HS-27A (cell line): ENCODE results near the gene SHOC2.

ENCODE experiments used
- DNase-seq: peaks from one replicate; pipeline ENCODE4 v3.0.0-alpha.2; 2012; ENCODE audit warnings: low read depth, missing footprints

Gene SHOC2

DNA sequence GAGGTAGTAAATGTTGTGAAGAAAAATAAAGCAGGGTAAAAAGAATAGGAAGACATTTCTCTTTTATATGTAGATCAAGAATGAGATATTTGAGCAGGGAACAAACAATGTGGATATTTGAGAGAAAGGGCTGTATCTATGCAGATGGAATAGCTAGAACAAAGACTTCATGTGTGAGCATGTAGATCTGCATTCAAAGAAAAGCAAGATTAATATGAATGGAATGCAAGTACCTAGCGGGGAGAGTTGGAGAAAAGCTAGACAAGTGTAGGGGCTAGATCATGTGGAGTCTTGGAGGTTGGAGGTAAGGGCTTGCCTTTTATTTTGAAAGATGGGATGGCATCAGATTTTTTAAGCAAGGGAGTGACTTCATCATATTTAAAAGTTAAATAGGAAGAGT, 27.1 kb downstream of the SHOC2 start:
- no peak for DNase-seq

DNA sequence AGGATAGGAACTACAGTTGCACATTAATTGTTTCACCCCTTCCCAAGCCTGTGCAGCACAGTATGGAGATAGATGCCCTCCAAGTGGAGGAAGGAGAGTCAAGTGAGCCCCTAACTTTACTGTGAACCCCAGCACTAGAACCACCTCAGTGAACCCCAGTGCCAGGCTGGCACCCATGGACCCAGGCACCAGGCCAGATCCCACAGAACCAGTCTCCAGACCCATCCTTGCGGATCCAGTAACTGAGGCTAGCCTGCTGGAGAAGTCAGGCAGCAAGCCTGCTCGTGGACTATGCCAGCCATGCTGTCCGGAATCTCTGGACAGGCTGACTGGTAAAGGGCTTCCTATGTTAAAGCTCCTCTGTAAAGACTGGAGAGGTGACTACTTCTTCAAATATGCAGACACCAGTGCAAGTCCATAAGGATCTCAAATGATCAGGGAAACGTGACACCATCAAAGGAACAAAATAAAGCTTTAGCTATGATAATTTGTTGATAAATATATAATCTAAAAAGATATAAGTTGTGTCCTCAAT, 27.7 kb downstream of the SHOC2 start:
- peak; percentile 3 for DNase-seq

DNA sequence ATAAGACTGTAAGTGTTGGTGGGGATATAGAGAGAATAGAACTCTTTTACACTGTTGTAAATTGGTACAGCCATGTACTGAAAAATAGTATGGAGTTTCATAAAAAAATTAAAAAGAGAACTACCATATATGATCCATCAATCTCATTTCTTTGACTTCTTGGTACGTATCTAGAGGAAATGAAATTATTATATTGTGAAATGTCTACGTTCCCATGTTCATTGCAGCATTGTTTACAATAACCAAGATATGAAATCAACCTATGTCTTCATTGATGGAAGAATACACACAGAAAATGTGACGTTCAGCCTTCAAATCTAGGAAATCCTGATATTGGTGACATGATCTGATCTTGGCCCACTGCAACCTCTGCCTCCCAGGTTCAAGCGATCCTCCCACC, 32.0 kb downstream of the SHOC2 start:
- DNase-seq, result no peak

DNA sequence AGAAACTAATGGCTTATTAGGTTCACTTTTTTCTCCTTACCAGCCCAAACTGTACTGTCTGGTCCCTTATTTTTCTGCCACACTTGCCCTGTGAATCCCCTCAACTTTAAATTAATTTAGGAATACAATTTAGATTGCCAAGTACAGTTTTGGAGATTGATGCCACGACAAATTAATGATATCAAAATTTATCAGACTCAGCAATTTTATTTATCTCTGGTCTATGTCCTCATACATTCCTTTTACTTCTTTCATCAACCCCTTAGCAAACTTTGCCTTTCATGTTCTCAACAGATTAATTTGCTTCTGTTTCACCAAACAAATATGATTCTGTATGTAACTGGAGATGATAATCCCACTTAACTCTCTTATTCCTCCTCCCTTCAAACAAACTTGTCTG, 38.2 kb downstream of the SHOC2 start:
- no peak for DNase-seq

DNA sequence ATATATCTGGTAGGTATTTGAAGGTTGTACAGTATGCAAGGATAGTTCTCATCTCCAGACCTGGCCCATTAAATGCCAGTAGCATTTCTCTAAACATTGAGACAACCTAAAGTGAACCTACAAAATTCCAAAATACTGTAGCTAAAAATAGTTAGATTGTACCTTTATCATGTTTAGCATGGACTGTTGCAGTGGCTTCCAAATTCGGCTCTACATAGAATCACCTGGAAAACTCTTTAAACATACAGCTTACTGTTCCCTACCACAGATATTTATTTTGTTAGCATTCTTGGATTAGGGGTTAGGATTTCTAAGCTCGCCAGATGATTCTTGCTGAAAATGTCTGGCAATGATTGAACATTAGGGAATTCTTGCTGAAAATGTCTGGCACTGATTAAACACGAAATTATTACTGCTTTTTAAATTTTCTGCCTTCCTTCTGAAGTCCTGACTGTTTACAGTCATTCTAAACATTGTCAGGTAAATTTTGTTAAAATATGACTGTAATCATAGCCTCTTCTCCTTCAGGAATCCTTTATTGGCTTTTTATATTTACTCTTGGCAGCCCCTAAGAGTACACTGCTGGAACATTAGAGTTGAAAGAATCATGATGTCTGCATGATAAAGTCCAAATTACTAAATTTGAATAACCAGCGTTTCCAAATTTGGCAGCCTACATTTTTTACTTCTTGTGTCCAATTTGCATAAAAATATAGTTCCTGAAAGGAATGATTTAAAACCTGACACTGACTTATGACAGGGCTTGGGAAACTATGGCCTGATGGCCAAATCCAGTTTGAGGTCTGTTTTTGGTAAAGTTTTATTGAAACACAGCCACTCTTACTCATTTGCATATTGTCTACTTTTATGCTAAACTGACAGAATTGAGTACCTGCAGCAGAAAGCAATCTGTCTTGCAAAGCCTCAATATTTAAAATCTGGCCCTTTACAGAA, 40.3 kb downstream of the SHOC2 start:
- DNase-seq, result no peak

DNA sequence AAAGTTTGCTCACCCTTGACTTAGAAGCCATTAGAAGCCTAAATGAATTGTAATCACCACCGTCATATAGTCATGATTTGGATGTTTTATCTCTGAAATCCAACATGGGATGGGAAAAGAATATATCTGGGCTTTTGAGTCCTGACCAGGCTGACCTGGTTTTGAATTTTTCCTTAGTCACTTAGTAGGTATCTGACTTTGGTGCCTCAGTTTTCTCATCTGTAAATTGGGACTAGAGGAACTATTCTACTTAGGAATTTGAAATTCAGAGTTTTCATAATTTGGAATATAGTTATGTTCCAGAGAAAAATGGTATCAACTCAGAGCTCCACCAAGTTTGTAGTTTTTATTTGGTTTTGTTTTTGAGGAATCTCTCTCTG, 40.9 kb downstream of the SHOC2 start:
- no peak for DNase-seq

DNA sequence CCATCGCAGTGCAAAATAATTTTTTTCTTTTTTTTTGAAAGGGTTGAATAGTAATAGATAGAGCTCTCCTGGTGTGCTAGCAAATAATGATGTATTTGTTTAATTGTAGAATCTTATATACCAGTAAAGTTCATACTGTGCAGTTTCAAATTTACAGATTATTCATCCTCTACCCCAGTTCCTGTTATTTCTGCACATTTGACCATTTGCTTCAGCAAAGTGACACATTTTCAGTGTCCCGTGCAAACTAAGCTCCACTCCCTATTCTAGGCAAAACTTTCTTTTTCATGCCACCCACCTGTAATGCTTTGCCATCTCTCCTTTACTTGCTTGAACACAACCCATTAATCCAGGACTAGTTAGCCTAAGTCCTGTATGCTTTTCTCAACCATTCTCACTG, 43.0 kb downstream of the SHOC2 start:
- DNase-seq, result no peak

DNA sequence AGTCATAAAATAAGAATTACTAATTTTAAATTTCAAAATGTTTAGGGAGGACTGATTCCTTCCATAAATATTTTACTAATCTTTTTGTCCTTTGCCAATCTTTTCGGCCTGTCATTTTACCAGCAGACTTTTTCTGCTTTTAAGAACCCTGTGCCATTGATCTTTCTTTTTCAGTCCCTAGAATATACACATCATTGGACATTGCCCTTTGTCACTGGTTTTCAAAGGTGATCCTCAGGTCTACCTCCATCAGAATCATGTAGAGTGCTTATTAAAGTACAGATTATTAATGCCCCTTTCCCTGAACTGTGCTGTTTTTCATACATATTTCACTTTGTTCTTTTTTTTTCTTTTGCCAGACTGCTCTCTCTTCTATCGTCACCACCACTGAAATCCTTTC, 43.8 kb downstream of the SHOC2 start:
- DNase-seq, result no peak

DNA sequence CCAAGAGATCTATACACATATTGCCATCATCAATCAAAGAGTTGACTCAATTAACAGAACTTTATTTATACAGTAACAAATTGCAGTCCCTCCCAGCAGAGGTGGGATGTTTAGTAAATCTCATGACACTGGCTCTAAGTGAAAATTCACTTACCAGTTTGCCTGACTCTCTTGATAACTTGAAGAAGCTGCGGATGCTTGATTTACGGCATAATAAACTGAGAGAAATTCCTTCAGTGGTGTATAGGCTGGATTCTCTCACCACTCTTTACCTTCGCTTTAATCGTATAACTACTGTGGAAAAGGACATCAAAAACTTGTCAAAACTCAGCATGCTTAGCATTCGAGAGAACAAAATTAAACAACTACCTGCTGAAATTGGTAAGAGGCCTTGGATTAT, 45.3 kb downstream of the SHOC2 start:
- DNase-seq, result no peak

DNA sequence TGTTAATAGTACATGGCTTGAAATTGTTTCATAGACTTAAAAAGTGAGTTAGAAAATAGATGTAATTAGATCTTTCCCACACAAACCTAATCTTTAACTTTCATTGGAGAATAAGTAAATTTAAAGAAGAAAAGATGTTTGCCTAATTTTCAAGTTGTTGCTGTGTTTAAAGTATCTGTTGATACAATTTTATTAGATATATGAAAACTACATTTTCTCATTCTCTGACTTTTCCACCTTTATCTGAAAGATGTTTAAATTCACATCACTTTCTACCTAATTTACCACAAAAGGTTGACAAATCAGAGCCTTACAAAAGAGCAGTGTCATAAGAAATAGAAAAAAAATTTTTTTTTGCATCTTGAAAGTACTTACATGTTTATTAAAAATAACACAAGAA, 45.8 kb downstream of the SHOC2 start:
- no peak for DNase-seq

DNA sequence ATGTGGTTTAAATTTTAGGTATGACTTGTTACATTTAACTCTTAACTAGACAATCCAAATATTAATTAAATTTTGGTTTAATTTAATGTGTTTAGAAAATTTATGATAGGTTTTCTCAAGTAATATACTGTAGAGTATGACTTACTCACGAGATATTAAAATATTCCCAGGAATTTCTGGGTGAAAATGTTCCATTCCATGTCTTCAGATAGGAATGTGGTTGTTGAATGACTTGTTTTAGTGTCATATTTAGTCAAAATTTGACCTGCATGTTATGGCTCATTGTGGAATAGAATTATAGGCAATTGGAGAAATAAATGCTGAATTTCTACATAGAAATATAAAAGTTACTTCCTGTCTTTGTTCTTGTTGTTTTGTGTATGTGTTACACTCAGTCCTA, 46.7 kb downstream of the SHOC2 start:
- no peak for DNase-seq

DNA sequence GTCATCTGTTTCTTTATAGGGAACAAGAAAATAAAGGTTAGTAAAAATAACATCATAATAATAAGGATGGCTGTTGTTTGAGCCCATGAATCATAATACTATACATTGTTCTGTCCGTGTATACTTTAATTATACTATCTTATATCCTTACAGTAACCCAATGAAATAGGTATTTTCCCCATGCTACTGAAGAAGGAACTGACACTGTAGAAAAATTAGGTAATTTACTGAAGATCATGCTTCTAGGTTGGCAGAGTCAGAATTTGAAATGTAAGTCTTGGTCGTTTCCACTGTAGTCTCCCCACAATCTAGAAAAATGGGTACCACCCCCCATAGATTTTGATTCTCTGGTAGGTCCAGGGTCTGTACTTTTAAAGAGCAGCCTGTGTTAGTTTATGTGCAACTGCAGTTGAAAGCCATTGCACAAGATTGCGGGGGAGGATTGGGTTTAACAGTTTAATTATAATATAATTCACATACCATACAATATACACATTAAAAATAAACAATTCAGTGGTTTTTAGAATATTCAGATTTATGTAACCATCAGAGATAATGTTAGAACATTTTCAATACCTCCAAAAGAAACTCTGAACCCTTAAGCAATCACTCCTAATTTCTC, 47.7 kb downstream of the SHOC2 start:
- no peak for DNase-seq

DNA sequence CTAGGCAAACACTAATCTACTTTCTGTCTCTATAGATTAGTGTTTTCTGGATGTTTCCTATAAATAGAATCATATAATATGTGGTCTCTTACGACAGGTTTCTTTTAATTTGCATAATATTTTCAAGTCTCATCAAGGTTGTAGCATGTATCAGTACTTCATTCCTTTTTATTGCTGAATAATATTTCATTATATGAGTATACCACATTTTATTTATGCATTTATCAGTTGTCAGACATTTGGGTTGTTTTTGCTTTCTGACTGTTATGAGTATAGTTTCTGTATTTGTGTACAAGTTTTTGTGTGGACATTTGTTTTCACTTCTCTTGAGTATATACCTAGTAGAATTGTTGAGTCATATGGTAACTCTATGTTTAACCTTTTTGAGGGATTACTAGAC, 48.2 kb downstream of the SHOC2 start:
- DNase-seq, result no peak

DNA sequence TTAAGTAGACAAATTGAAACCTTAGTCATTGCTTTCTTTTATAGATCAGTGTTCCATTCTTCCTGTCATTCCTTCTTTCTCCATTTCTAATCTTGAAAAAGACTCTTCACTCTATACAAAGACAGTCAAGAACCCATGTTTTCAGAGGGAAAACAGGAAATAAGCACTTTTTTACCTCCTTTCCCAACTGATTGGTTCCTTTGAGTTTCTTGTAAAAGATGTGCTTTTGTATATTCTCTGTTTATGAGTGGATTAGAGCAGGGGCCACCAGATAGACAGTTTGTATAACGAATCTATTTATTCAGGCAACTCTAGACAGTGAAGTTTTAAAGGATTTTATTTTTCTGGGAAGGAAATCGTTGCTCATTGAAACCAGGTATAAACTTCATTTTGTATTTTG, 49.8 kb downstream of the SHOC2 start:
- DNase-seq, result no peak

DNA sequence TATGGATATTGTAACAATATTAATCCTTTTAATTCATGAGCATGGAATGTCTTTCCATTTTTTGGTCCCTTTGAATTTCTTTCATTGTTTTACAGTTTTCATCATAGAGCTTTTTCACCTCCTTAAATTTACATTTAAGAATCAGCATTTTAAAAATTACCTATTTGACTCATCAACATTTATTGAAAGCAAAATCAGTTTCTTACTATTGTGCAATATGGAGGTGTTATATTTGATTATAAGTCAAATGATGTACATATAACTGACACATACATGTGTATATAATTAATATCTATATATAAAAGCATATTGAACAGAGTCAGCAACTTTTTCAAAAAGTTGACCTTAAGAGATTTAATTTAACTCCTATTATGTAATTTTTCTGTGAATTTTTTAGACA, 52.2 kb downstream of the SHOC2 start:
- no peak for DNase-seq

DNA sequence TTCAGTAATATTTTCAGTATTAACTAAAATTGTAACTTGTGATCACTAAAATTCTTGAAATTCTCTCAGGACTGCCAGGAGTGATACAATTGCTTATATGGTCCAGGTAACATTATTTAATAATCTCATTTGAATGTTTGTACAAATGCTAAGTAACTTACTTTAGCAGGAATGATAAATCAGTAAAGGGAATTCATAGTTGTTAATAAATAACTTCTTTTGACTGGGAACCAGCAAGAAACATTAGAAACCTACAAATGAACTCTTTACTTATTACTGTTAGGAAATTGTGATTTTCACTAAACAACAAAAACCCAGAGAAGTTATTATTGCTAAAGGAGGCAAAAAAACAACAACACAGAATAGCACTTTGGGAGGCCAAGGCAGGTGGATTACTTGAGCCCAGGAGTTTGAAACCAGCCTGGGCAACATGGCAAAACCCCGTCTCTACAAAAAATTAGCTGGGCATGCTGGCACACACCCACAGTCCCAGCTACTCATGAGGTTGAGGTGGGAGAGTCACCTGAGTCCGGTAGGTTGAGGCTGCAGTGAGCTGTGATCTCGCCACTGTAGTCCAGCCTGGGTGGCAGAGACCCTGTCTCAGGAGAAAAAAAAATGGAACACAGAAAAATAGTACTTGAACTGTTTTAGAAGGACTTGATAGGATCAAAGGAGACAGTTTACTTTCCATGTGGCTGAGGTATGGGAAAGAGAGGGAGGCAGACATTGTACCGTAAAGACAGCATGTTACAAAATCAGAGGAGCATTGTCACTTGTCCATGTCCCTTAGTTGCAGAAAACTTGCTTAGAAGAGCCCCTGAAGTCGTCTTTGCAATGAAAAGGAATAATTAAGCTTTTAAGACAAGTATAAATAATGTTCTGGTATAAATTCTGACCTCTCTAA, 53.1 kb downstream of the SHOC2 start:
- no peak for DNase-seq

DNA sequence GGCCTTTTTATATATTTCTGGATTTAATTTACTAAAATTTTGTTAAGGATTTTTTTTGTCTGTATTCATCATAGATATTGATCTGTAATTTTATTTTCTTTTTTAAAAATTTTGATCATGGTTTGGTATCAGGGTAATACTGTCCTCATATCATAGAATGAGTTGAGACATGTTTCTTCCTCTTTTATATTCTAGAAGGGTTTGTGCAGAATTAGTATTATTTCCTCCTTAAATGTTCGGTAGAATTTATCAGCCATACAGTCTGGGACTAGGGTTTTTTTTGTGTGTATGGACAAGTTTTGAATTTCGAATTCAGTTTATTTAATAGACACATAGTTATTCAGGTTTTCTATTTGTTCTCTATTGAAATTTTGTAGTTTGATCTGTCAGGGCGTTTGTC, 54.0 kb downstream of the SHOC2 start:
- no peak for DNase-seq

DNA sequence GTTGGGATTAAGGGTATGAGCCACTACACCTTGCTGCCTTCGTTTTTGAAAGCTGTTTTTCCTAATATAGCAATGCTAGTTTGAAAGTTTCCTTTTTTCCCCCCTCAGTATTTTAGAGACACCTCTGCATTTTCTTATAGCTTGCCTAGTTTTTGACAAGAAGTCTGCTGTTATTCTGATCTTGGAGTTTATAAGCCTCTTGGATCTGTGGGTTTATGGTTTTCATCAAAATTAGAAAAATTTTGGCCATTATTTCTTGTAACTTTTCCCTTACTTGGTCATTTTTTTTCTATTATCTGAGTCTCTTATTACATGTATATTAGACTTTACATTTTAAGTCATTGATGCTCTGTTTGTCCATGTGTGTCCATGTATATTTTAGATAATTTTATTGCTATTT, 57.2 kb downstream of the SHOC2 start:
- no peak for DNase-seq

DNA sequence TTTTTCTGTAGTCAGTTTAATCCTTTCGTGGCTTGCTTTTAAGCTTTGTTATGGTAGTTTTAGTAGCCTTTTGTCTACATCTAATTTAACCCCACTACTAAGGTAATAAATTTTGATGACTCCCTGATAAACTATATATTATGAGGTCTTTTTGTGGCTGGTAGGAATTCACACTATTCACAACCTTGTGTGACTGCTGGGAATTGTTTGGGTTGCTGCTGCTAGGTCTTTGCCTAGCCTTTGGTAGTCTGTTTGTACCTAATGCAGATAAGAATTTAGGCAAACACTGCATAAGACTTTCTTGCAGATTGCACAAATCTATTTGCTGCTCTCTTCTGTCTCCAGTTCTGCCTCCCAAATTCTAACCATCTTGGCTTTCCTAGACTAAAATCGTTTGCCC, 58.3 kb downstream of the SHOC2 start:
- DNase-seq, result no peak

DNA sequence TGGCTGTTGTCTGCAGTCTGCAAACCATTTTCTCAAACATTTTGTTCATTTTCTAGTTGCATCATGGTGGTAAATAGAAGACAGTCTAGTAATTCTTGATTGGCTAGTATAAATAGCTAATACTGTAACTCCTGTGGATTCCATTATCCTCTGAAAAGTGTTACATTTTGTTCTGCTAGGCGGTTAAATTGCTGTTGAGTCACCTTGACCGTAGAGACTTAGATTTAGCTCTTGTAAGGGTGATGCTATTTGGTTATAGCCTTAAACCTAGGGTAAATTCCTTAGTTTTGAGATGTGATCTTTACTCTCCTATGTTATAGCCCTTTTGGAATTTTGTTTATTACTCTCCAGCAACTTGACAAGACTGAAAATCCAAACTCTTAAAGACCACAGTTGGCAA, 58.8 kb downstream of the SHOC2 start:
- DNase-seq, result no peak

DNA sequence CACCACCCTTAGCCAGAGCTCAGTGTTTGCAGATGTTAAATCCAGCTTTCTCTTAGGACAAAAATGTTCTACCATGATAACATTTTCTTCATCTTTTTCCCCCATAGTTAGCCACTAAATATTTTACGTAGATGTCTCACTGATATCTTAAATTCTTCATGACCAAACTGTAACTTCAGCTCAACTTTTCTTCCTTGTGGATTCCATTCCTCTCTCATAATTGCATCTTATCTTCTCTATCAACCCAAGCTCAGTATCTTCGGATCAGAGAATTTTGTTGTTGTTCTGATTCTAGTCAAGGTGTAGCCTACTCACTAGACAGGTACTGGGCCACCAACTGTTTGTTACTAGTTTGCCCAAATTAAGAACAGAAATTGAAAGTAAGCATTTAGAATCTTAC, 60.2 kb downstream of the SHOC2 start:
- DNase-seq, result no peak

DNA sequence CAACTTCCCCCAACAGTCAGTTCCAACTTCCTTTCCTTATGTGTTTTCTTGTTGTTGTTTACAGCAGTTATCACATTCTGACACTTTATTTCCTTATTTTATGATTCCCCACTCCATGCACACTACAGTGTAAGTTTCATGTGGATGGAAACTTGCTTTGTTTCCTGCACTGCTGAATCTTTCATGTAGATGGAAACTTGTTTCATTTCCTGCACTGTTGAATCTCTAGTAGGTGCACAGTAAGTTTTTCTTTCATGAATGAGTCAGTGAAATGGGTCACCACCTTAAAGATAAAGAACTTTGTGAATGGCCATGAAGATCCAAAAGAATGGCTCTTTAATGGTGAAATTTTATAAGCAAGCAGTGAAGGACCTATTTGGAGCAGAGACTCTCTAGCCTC, 61.4 kb downstream of the SHOC2 start:
- DNase-seq, result no peak

DNA sequence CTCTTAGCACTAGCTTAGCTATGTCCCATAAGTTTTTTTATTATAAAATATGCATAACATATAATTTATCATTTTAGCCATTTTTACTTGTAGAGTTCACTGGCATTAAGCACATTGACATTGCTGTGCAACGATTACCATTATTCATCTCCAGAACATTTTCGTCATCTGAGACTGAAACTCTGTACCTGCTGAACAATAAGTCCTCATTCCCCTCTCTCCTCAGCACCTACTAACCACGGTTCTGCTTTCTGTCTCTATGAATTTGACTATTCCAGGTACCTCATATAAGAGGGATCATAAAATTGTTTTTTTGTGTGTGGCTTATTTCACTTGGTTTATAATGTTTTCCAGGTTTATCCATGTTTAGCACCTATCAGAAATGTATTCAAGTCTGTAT, 64.1 kb downstream of the SHOC2 start:
- no peak for DNase-seq
